Ramos (cell line): Measurements from ENCODE around the gene GNA14.
"Not testable (repeated sequence)": the region's sequence is repeated elsewhere in the genome, so short reads cannot be mapped to it uniquely, and the experiment has no call there.

ENCODE experiments used
- in situ Hi-C: fragments of 300-500 bp; cut with MboI; formaldehyde crosslinking; loops from one replicate; pipeline ENCODE4 v1.14.3; 2022; ENCODE audit warnings: low sequenced_read_pairs; ENCODE audit not compliant: unreplicated experiment

Gene GNA14

DNA sequence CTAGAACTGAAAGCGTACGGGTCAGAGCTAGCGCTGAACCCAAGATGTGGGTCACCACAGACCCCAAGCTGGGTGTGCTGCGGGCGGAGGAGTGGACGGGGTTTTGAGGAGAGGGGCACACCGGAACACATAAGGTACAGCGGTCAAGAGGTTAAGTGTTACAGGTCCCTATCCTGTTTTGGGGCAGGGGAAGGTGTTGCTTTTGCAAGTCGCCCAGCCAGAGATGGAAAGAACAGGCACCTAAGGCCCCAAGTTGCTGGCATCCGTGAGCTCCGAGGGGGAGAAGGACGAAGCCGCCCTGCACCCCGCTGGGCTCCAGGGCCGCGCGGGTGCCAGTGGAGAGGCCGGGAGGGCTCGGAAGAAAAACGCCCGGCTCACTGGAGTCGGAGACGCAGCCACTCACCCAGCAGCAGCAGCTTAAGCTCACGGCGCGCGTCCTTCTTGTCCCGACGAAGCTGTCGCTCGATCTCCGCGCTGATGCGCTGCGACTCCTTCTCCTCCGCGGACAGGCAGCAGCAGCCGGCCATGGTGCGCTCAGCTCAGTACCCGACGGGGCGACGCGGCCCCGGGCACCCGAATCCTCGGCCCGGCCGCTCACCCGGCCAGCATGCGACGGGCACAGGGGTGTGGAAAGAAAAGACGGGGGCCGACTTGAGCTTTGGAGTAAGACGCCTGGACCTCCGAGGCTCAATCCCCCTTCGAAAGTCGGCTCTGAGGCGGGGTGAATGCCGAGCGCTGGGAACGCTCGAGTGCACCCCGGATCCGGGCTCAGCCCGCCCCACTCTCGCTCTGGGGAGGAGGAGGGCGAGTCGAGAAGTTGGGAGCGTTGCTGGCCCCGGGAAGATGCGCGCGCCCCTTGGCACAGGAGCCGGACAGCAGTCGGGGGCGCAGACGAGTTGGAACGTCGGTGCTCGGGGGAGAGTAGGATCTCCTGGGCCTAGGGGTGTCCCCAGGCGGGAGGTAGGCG is 572 bp downstream of the GNA14 start:
- in situ Hi-C loops, result no loop called here

- in situ Hi-C loops, result no loop called here
Observed at GRCh38 chr9:77643871-77644270, 4.3 kb downstream of the GNA14 start.

- in situ Hi-C loops, result no loop called here
Observed at GRCh38 chr9:77640741-77641580, 7.2 kb downstream of the GNA14 start.

DNA sequence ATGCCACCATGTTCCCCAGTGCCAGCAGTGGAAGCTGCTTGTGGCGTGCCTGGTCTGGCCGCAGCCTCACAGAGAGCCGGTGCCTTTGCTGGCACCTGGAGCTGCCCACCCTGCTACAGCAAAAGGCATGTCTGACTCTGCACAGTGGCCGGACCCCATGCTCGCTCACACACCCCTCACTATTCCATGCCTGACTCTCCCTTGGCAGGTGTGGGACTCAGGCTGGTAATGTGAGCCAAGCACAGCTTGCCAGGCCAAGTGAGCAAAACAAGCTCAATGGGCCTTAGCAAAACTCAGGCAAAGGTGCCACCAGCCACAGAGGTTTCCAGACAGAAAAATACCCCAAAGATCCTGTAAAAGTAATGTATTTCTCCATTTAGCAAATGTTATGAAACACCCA is 15.5 kb downstream of the GNA14 start:
- in situ Hi-C loops, result no loop called here

DNA sequence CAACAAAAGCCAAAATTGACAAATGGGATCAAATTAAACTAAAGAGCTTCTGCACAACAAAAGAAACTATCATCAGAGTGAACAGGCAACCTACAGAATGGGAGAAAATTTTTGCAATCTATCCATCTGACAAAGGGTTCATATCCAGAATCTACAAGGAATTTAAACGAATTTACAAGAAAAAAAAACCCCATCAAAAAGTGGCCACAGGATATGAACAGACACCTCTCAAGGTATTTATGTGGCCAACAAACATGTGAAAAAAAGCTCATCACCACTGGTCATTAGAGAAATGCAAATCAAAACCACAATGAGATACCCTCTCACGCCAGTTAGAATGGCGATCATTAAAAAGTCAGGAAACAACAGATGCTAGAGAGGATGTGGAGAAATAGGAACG is 19.3 kb downstream of the GNA14 start:
- in situ Hi-C loops, result not testable (repeated sequence)

- in situ Hi-C loops, result no loop called here
Observed at GRCh38 chr9:77616191-77616590, 31.9 kb downstream of the GNA14 start.

GRCh38 chr9:77614645-77615044 is 33.5 kb downstream of the GNA14 start:
- in situ Hi-C loops, result no loop called here

DNA sequence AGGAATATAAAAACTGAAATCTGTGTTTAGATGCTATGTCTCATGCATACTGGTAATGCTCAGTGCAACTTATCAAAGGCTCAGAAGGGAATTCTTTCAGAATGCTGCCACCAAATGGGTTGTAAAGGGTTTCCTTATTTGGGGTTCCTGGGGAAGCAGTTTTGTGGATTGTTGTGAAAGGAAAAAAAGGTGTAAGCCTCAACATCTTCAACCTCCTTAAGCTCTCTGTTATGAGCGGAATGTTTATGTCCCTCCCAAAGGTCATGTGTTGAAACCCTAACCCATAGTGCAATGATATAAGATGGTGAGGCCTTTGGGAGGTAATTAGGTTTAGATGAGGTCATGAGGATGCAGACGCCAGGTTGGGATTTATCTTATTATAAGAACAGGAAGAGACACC is 41.6 kb downstream of the GNA14 start:
- in situ Hi-C loops, result no loop called here

DNA sequence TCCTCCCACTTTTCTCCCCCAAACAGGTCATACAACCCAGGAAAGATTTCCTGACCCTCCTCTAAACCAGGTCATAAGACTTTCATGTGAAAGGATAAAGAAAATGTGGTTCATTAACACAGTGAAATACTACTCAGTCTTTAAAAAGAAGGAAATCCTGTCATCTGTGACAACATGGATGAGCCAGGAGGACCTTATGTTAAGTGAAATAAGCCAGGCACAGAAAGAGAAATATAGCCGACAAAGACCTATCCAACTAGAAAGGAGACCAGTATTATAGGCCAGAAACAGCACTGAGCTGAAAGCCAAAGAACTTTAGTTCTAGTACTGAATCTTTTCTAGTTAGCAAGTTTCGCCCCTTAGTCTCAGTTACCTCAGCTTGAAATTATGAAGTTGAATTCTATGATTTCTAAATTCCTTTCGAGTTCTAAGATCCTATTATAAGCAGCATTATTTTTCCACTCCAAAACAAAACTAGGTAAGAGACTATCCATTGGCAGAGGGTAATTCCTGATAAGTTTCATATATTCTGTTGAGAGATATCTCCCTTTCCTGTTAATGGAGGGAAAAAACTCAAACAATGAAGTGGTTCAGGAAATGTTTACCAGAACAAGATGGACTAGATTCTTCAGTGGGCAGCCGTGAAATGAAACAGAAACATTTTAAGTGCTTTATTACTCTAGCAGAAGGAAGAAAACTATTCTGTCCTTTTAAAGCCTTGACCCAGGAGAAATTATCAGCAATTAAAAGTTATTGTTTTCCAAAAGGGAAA is 42.5 kb downstream of the GNA14 start:
- in situ Hi-C loops, result no loop called here

DNA sequence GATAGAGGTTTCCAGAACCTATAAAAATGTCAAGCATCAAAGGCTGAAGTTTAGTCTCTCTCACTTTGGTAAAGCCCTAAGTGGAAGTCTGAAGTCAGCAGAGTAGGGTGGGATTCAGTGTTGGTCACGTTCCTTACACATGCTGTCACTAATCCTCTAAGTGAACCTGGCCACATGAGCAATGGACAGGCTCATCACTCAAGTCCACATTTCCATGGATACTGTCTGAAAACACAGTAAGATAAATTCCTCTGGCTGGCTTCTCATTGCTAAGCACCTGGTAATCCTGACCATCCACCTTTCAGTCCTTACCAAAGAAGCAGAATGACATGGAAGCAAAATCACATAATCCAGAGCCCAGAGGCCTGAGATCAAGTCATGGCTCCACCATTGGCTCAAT is 43.8 kb downstream of the GNA14 start:
- in situ Hi-C loops, result no loop called here

DNA sequence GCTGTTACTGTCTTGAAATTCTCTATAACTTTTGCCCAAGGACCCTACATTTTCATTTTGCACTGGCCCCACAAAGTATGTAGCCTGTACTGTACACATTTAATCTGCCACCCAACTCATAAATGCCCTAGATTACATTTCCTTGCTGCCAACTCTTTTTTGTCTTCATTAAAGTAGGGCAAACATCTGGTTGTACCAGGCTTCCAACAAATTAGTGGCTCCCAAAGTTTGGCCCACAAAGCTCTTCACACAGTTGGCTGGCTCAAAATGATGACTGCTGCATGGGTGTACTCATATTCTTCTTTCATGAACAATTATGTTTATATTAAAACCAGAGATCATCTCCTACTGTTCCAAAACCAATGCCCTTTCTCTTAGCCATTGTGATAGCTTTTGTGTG is 45.3 kb downstream of the GNA14 start:
- in situ Hi-C loops, result no loop called here

DNA sequence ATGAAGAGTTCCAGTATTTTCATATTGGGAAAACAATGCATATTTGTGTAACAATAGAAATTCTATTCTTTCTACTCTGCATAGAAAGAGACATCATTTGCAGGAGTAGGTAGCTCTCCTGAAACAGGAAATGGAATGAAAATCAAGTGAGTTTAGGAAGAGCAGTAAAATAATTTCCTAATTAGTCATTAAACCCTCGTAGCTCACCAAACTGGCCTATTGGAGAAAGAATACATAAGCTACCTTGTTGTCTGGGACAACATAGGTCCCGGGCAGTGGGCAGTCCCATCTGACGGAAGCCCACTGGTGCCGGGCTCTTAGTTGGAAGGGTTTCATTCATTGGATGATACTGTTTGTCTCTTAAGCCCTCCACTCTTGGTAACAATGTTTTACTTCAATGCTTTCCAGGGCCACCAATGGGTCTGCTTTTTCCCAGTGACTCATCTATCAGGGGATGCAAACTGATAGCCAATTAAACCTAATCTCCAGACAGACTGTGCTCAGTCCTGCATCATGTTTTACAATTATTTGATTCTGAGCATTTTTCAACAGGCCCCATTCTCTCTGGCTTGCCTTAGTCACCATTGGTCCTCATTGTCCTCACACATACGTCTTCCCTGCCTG is 46.5 kb downstream of the GNA14 start:
- in situ Hi-C loops, result no loop called here

DNA sequence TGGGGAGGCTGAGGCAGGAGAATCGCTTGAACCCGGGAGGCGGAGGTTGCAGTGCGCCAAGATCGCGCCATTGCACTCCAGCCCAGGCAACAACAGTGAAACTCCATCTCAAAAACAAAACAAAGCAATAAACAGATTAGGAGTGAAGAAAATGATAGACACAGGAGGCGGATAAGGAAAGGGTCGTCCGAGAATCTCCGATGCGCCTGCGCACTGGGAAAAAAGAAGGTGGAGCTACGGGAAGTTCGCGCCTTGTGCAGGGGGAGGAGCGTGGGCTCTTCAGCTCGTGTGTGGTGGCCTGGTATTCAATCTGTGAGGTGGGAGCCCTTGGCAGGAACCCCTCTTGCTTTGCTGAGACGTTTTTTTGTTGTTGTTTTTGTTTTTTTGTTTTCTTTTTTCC is 47.3 kb downstream of the GNA14 start:
- in situ Hi-C loops, result no loop called here

DNA sequence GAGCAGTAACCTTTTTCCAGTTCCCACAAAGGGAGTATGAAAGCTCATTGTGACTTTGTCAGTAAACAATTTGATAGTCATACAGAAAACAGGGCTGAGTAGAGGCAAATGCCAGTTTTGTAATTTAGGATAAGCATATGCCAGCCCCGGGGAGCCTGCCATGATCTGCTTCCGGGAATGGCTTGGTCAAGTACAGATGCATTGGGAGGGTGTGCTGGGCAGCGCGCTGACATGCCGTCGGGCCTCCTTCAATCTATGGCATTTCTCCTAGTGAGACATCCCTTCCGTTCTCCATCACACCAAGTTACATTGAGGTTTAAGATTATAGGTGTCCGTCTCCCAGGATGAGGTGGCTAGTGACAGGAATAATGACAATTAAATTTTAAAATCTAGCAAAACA is 48.6 kb downstream of the GNA14 start:
- in situ Hi-C loops, result no loop called here

DNA sequence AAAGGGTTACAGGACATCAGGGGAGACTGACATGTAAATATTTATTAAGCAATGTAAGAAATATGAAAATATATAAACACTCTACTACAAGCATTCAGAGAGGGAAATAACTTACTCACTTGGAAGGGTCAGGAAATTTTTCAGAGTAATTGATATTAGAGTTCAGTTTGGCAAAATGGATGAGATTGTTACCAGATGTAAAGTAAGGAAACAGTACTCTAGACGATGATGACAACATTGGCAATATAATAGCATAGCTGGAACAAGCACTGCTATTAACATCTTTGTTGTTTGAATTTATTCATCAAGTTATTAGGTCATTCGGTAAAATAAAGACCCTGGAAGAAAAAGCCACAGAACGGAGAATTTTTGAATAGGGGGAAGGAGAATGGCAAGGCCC is 49.1 kb downstream of the GNA14 start:
- in situ Hi-C loops, result no loop called here

- in situ Hi-C loops, result no loop called here
Observed at GRCh38 chr9:77598524-77598923, 49.6 kb downstream of the GNA14 start.

DNA sequence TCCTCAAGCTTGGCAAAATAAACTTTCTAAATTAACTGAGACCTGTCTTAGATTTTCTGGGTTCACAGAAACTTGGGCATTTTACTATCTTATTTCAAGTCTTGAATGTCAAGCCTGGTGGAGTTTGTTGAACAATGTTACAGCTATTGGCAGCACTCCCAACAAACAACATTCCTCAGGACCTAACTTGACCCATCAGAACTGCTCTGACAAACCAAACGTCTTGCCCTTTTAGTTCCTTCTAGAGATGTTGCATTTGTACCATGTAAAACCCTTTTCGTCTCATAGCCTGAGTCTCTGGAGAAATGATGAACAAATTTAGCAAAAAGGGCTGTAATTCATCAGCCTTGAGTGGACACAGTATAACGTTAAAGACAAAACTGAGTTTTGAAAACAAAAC is 51.1 kb downstream of the GNA14 start:
- in situ Hi-C loops, result no loop called here

DNA sequence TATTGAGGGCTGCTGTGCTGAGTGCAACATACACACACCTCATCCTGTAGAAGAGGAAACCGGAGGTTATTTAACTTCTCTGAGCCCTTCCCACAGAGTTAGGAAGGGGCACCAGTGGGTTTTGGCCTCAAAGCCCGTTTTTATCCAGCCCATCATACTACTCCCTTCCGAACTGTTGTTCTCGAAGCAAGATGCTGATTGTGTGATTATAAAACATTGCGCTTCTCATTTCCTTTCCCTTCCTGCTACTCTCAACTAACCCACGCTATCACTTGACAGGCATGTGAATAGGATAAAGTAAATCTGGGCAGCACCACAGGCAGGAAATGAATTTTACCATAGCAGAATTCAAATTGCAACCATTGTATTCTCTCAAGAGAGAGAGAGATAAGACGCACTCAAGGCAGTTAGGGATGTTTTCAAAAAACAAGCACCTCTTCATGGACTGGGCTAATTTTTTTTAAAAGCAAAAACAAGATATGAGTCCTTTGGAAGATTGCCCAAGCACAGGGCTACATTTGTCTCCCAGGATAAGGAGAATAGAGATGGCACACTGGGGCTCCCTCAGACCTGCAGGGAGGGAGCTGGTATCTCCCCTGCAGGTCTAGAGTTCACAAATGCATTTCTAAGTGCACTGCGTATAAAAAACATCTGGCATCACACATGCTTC is 52.6 kb downstream of the GNA14 start:
- in situ Hi-C loops, result no loop called here

DNA sequence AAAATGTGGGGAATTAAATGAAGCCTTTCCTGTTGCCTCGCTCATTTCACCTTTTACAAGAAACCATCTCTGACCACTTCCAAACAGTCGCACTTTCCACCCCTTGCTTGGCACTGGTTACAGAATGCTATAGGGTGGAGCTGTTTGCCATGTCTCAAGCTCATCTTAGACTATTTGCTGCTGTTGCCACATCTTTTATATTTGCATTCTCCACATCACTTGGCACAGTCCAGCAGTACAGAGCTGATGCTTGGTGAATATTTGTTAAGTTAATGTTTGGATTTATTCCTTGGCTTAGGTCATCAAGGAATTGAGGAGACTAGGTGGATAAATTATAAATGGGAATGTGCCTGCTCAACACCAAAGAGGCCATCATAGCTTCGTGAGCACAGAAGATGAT is 53.2 kb downstream of the GNA14 start:
- in situ Hi-C loops, result no loop called here

- in situ Hi-C loops, result no loop called here
Observed at GRCh38 chr9:77593528-77593927, 54.6 kb downstream of the GNA14 start.
